UCSD-AML1 (cell line): ENCODE results near the gene FBLIM1.
"Not testable (repeated sequence)": the region's sequence is repeated elsewhere in the genome, so short reads cannot be mapped to it uniquely, and the experiment has no call there.

Experiments
- DNase-seq: peaks from one replicate; lab custom pipeline; 2025; ENCODE audit not compliant: unreplicated experiment; lab: John Stamatoyannopoulos, UW

Gene FBLIM1

DNA sequence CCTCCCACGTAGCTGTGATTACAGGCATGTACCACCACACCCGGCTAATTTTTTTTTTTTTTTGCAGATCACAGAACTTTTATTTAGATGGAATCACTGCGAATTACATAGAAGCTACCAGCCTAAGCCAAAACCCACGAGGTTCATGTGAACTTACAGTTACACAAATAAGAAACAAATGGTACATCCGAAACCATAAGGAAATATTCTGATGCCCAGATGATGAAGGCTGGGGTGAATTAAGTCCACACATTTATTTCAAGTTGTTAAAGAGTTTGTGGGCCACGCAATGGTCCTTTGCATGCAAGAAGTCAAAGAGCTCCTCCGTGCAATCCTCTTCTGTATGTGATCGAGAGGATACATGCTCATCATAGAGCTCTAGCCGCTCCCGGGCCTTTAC, 48.5 kb downstream of the FBLIM1 start:
- DNase-seq: no peak

DNA sequence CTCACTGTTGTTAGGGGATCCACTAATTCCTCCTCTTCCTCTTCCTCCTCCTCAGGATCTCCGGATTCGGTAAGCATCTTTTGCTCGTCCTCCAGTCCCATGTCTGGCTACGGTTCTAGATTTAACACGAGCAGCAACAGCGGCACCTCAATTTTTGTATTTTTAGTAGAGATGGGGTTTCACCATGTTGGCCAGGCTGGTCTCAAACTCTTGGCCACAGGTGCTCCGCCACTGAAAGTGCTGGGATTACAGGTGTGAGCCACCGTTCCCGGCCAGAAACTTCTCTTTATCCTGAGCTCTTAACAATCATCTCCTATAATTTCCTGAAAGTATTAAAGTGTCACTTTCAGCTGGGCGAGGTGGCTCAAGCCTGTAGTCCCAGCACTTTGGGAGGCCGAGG, 49.0 kb downstream of the FBLIM1 start, which contains the start of gene UQCRHL:
Gene UQCRHL, minus strand, starts transcription at position 101 of the 400 bp plus-strand sequence. Its CDS starts 0 bp downstream, at position 101.
- not testable (repeated sequence) for DNase-seq

GRCh38 chr1:15808955-15809354, 50.4 kb downstream of the FBLIM1 start:
- no peak for DNase-seq

GRCh38 chr1:15810073-15810472, 51.5 kb downstream of the FBLIM1 start:
- DNase-seq: no peak

GRCh38 chr1:15816674-15817073, 58.1 kb downstream of the FBLIM1 start:
- DNase-seq: no peak

- no peak for DNase-seq
Measured at GRCh38 chr1:15820478-15820877, 61.9 kb downstream of the FBLIM1 start.

- DNase-seq: no peak
Measured at GRCh38 chr1:15825800-15826199, 67.2 kb downstream of the FBLIM1 start.

GRCh38 chr1:15826810-15827507, 68.4 kb downstream of the FBLIM1 start:
- no peak for DNase-seq

GRCh38 chr1:15827567-15827966, 69.0 kb downstream of the FBLIM1 start:
- DNase-seq: not testable (repeated sequence)

DNA sequence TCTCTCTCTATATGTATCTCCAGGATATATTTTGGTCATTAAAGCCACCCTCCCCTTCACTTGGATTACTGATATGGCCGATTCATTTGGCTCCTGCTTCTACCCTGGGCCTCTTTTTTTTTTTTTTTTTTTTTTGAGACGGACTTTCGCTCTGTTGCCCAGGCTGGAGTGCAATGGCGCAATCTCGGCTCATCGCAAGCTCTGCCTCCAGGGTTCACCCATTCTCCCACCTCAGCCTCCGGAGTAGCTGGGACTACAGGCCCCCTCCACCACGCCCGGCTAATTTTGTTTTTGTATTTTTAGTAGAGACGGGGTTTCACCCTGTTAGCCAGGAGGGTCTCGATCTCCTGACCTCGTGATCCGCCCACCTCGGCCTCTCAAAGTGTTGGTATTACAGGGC, 70.3 kb downstream of the FBLIM1 start:
- not testable (repeated sequence) for DNase-seq

DNA sequence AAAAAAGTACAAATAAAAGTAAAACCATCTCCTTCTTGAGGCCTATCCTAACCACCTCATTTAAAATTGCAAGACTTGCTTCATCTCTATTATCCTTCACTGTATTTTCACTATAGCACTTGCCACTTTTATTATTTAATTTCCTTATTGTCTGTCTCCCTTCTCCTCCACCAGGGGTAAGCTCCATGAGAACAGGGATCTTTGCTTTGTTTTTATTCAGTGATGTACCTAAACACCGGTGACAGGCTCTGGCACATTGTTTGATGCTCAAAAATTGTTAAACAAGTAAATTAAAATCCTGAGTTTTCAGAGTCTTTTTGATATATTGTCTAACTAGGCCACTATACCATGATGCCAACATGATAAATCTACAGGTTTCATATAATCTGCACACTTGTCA, 71.7 kb downstream of the FBLIM1 start:
- DNase-seq: no peak

DNA sequence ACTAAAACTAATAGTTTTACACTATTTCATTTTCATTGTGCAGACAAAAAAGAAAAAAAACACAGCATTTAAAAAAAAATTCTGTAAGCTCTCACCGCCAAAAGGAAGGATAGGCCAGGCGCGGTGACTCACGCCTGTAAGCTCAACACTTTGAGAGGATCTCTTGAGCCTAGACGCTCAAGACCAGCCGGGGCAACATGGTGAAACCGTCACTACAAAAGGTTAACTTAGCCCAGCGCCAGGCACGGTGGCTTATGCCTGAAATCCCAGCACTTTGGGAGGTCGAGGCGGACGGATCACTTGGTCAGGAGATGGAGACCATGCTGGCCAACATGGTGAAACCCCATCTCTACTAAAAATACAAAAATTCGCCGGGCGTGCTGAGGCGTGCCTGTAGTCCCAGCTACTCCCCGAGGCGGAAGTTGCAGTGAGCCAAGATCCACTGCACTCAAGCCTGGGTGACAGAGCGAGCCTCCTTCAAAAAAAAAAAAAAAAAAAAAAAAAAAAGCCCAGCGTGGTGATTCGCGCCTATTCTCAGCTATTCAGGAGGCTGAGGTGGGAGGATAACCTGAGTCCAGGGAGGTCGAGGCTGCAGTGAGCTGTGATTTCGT, 74.6 kb downstream of the FBLIM1 start:
- peak; percentile 62 for DNase-seq

GRCh38 chr1:15833842-15834405, 75.3 kb downstream of the FBLIM1 start:
- DNase-seq: no peak

GRCh38 chr1:15834406-15835204, 76.0 kb downstream of the FBLIM1 start:
- peak; percentile 93 for DNase-seq

- DNase-seq: no peak
Measured at GRCh38 chr1:15835205-15835740, 76.7 kb downstream of the FBLIM1 start.

GRCh38 chr1:15835741-15836510, 77.3 kb downstream of the FBLIM1 start:
- DNase-seq: peak; percentile 100
